Activated T-cell treated with anti-CD3 and anti-CD28 coated beads for 1 hour (primary cell): Measurements from ENCODE around the gene LCOR.

ENCODE experiments used
- DNase-seq: peaks from one replicate; pipeline ENCODE4 v3.0.0-alpha.2; 2020; ENCODE audit warnings: low read depth

LCOR gene

GRCh38 chr10:96987842-96988175 is 155.7 kb downstream of the LCOR start:
- DNase-seq: no peak

GRCh38 chr10:96988426-96988825 is 156.3 kb downstream of the LCOR start:
- DNase-seq: no peak

- no peak for DNase-seq
These were observed 159.3 kb downstream of the LCOR start for GRCh38 chr10:96991313-96991841.

GRCh38 chr10:96992721-96993120 is 160.6 kb downstream of the LCOR start:
- DNase-seq: no peak

GRCh38 chr10:96995851-96996250 is 163.8 kb downstream of the LCOR start:
- no peak for DNase-seq

GRCh38 chr10:96996275-96996965 is 164.3 kb downstream of the LCOR start:
- no peak for DNase-seq

GRCh38 chr10:96998329-96998888 is 166.3 kb downstream of the LCOR start:
- no peak for DNase-seq

GRCh38 chr10:96999337-96999736 is 167.2 kb downstream of the LCOR start:
- no peak for DNase-seq

GRCh38 chr10:96999987-97000386 is 167.9 kb downstream of the LCOR start:
- DNase-seq: no peak

GRCh38 chr10:97000487-97001182 is 168.5 kb downstream of the LCOR start:
- DNase-seq: no peak

- DNase-seq: no peak
These were observed 169.3 kb downstream of the LCOR start for GRCh38 chr10:97001183-97001991.

GRCh38 chr10:97002670-97003069 is 170.6 kb downstream of the LCOR start:
- DNase-seq: no peak

- DNase-seq: no peak
These were observed 171.2 kb downstream of the LCOR start for GRCh38 chr10:97003151-97003803.

GRCh38 chr10:97003804-97004201 is 171.7 kb downstream of the LCOR start:
- DNase-seq: no peak

- DNase-seq: no peak
These were observed 172.5 kb downstream of the LCOR start for GRCh38 chr10:97004591-97004990.

- DNase-seq: no peak
These were observed 173.3 kb downstream of the LCOR start for GRCh38 chr10:97005349-97005748.

GRCh38 chr10:97006364-97006763 is 174.3 kb downstream of the LCOR start:
- no peak for DNase-seq

- no peak for DNase-seq
These were observed 175.3 kb downstream of the LCOR start for GRCh38 chr10:97007417-97007816.

- DNase-seq: no peak
These were observed 178.7 kb downstream of the LCOR start for GRCh38 chr10:97010695-97011206.

GRCh38 chr10:97011397-97011796 is 179.3 kb downstream of the LCOR start:
- DNase-seq: no peak

GRCh38 chr10:97012470-97012869 is 180.4 kb downstream of the LCOR start:
- DNase-seq: no peak

- no peak for DNase-seq
These were observed 181.5 kb downstream of the LCOR start for GRCh38 chr10:97013568-97013967.
